ENCODE data around the gene BOD1. TPM values are rescaled to one million over a fixed set of nuclear protein-coding genes. Genes with fewer than 3 reads are reported as not detected.
A peak's percentile ranks its signal among the peaks of the same experiment; 100 is the strongest.

BOD1 gene
- total RNA-seq, 1 experiment from 2014 or later: 78.2 TPM

DNA sequence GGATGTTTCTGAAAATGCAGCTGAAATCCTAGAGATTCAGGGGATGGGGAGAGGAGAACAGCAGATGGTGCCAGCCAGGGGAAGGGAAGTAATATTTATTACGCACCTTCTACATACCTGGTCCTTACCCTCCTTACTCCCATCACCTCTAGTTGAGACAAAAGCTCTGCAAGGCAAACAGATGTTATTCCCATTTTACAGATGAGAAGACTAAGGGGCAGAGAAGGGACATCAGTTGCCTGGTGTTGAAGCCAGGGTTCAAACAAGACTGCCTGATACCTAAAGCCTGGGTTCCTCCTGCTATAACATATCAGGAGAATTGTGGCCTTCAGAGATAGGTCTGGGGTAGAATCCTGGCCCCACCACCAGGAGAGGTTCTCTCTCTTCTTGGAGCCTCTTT is 7.3 kb upstream of the BOD1 start:
- in situ Hi-C loops (cut with HindIII; ENCODE audit: low pct_unique_long_range_greater_than_20kb, low sequenced_read_pairs): no loop called here

DNA sequence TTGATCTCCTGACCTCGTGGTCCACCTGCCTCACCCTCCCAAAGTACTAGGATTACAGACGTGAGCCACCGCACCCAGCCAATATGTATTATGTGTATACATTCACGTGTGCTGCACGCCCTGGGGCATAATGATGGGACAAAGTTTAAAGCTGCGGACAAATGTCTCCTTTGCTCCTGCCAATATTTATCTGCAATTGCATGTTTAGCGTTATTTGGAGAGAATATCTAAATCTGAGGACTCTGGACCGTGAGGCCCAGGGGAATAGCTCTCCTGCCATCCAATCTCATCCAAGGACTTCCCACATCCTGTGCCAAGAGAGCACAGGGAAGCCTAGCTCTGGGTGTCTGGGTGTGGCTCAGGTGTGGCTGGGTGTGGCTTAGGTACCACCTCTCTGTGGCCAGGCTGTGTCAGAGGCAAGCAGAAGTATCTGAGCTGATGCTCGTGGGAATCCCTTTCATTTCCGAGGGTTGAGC is 6.9 kb upstream of the BOD1 start:
- no peak for DNase-seq (ENCODE audit: low read depth)
- in situ Hi-C loops (cut with HindIII; ENCODE audit: low pct_unique_long_range_greater_than_20kb, low sequenced_read_pairs): no loop called here

More for the DNA sequence above, 7.3 kb upstream of the BOD1 start:
- no peak for DNase-seq (ENCODE audit: low read depth)

DNA sequence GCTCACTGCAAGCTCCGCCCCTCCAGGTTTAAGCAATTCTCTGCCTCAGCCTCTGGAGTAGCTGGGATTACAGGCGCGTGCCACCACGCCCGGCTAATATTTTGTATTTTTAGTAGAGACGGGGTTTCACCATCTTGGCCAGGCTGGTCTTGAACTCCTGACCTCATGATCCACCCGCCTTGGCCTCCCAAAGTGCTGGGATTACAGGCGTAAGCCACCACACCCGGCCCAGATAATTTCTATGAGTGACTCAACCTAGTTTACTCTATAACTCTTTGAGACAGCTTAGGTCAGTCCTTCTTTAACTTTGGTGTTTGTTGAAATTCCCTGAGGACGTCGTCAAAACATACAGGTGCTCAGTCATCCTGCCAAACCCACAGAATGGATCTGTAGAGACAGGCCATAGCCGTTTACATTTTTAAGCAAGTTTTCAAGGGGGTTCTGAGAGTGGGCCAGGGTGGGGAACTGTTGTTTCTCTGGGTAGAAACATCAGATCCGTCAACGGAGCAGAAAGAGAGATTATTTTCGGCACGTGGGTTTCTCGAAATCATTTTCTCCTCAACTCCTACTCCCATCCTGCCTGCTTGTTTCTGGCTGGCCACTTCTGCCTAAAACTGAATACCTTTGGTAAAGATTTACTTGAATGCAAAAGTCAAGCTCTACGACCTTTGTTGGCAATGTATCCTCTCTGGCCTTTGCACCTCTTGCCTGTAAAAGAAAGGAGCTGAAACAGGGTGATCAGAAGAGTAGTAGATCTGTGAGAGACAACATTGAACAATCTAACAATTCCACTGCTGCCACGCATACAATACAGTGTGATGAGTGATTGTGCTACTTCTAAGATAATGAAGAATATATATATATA is 6.0 kb upstream of the BOD1 start:
- in situ Hi-C loops (cut with HindIII; ENCODE audit: low pct_unique_long_range_greater_than_20kb, low sequenced_read_pairs): no loop called here
- no peak for DNase-seq (ENCODE audit: low read depth)

- in situ Hi-C loops (cut with HindIII; ENCODE audit: low pct_unique_long_range_greater_than_20kb, low sequenced_read_pairs): no loop called here
- DNase-seq (ENCODE audit: low read depth): no peak
These were observed 4.3 kb upstream of the BOD1 start for GRCh38 chr5:173620784-173621183.

DNA sequence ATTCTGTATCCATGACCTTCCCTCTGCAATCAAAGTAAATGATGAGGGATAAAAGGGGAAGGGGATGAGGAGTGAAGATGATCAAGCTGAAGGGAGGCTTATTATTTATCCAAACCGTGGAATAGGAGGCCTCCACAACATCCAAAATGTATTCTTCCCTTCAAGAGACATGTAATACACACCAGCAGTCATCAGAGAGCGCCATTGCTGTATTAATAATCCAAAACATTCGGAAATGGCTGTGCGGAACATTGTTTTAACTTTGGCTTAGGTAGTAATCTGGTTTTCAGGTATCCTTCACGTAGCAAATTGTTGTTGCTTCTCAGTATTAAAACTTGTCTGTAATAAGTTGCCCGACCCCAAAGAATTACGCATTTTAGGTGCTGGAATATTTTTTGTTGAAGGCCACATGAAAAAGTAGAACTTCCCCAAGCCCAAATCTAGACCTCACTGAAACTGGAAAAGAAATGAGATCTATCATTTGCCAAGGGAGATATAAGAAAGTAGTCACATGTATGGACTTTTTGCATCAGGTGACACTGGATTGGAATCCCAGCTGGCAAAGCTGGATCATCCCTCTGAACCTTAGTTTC is 2.6 kb upstream of the BOD1 start:
- peak; percentile 61 for DNase-seq (ENCODE audit: low read depth)
- in situ Hi-C loops (cut with HindIII; ENCODE audit: low pct_unique_long_range_greater_than_20kb, low sequenced_read_pairs): no loop called here

DNA sequence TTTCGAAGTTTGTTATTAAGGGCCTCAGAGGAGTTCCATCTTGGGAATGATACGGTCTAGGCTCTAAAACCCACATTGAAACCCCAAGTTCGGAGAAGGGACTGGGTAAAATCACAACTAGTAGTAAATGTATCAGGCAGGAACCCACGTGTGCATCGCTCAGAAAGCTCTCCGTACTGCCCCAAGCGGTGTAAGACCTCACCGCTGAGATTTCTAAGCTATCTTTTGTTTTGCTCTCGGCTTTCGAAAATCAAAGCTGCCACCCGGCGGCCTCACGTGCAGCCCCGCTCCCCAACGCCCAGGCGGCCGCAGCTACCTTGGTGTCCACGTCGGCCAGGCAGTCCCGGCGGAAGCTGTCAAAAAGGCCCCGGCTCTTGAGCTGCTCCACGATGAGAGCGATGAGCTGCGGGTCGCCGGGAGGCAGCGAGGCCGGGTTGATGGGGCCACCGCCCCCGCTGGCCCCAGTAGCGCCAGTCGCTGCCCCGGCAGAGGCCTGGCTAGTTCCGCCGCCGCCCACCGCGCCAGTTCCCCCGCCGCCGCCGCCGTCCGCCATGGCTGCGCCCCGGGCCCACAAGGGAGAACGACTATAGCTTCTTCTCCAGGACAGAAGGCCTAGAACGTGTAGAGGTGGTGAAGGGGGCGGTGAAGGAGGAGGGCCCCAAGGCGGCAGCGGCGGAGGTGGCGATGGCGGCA is 420 bp downstream of the BOD1 start:
- in situ Hi-C loops (cut with HindIII; ENCODE audit: low pct_unique_long_range_greater_than_20kb, low sequenced_read_pairs): no loop called here
- DNase-seq (ENCODE audit: low read depth): peak; percentile 75

DNA sequence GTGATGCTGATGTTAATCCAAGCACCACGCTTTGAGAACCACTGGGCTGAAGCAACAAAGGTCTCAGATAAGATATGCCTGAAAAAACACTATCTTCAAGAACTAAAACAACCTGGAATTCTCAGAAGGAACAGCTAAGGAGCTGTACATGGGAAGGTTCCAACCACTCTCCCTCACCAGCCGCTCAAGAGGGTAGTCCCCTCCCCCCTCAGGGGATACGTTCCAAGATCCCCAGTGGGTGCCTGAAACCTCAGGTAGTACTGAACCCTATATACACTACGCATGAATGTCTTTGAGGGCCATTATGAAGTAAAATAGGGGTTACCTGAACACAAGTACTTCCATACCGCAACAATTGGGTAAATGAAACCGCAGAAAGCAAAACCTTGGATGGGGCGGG is 1.9 kb downstream of the BOD1 start:
- in situ Hi-C loops (cut with HindIII; ENCODE audit: low pct_unique_long_range_greater_than_20kb, low sequenced_read_pairs): no loop called here
- no peak for DNase-seq (ENCODE audit: low read depth)

DNA sequence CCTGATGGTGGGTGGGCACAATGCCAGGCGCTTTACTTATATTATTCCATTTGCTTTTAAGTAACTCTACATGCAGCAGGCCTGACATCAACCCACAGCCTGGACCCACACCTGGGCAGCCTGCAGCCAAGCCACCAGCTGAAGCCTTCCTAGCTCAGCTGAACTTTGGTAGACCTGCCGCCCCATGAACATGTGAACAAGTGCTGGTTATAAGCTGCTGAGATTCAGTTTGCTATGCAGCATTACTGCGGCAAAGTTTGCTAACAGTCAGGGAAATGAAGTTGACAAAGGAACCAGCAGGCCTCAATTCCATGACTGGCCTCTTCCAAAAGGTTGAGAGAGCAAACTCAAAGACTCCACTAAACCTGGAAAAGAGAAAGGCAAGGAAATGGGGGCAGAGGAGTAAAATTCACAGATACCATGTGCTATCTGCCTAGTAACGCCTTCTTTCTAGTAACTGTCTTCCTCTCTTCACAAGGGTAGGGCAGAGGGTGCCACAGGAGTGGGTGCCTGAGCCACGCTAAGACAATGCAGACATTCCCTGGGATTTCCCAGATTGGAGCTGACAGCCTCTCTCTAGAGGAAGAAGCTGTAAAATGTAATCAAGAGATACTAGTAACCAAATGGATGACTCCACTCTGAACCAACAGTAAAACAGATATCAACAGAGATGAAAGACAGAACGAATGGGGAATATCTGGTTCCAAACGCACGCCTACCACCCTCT is 2.9 kb downstream of the BOD1 start:
- no peak for DNase-seq (ENCODE audit: low read depth)
- in situ Hi-C loops (cut with HindIII; ENCODE audit: low pct_unique_long_range_greater_than_20kb, low sequenced_read_pairs): no loop called here

- in situ Hi-C loops (cut with HindIII; ENCODE audit: low pct_unique_long_range_greater_than_20kb, low sequenced_read_pairs): no loop called here
- no peak for DNase-seq (ENCODE audit: low read depth)
These were observed 3.5 kb downstream of the BOD1 start for GRCh38 chr5:173612948-173613347.

DNA sequence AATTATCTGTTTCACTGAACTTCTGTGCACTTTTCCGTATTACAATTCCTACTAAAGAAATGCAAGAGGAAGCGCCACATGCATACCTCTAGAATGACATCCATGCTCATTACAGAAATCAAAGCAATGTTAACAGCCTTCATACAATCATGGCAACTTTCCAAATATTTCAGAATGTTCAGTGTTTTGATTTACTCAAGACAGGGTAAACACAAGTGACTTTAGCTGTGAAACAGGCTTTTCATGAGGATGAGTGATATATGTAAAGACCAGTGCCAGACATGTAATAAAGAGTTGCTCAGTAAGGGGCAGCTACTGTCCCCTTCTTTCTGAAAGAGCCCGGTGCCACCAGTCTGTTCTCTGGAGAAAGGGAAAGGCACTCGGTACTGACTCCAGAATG is 4.7 kb downstream of the BOD1 start:
- no peak for DNase-seq (ENCODE audit: low read depth)
- in situ Hi-C loops (cut with HindIII; ENCODE audit: low pct_unique_long_range_greater_than_20kb, low sequenced_read_pairs): no loop called here

DNA sequence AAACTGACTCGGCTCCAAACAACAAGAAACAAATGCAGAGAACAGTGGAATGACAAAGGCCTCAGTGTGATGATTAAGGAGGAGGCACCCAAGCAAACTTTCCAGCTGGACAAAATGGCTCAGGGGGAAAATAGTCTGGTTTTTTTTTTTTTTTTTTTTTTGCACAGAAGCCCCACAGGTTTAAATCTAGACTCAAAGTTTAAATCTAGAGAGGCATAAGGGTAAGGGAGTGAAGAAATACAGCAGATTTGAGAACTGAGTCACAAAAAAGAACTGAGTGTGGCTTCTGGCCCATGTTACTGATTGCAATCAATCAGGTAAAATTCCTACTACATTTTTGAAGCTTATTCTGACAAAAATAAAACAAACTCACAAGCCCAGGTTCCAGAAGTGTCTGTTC is 12.3 kb downstream of the BOD1 start:
- in situ Hi-C loops (cut with HindIII; ENCODE audit: low pct_unique_long_range_greater_than_20kb, low sequenced_read_pairs): no loop called here
- no peak for DNase-seq (ENCODE audit: low read depth)

DNA sequence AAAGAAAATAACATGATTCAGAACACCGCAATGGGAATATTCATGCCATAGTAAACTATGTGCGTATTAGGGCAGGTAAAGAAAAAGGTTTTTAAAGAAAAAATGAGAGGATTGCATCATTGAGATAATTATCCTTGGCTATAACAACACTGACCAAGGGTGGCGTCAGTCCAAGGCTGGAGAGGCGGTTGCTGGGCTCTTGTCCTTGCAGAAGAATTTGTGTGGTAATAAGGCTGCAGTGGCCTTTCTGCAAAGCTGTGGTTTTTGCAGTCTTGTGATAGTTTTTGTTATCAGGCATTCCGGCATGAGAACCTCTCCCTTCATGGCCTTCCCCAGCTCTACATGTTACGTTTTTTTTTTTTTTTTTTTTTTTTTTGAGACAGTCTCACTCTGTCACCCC is 14.0 kb downstream of the BOD1 start:
- in situ Hi-C loops (cut with HindIII; ENCODE audit: low pct_unique_long_range_greater_than_20kb, low sequenced_read_pairs): no loop called here
- no peak for DNase-seq (ENCODE audit: low read depth)

GRCh38 chr5:173598686-173599085 is 17.8 kb downstream of the BOD1 start:
- in situ Hi-C loops (cut with HindIII; ENCODE audit: low pct_unique_long_range_greater_than_20kb, low sequenced_read_pairs): no loop called here
- no peak for DNase-seq (ENCODE audit: low read depth)

DNA sequence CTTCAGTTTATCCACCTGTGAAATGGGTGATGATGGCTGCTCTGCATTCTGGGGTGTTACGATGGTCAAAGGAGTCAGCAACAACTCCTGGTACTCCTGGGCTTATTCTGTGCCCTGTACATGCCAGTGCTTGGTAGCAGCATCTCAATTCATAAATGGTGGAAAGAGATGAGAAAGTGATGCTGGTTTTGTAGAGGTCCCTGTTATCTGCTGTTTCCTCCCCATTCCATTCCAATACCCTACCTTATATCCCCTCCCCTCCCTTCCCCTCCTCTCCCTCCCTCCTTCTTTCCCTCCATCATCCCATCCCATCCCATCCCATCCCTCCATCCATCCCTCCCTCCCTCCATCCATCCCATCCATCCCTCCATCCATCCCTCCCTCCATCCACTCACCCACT is 19.1 kb downstream of the BOD1 start:
- in situ Hi-C loops (cut with HindIII; ENCODE audit: low pct_unique_long_range_greater_than_20kb, low sequenced_read_pairs): no loop called here
- DNase-seq (ENCODE audit: low read depth): no peak

GRCh38 chr5:173595841-173596240 is 20.6 kb downstream of the BOD1 start:
- in situ Hi-C loops (cut with HindIII; ENCODE audit: low pct_unique_long_range_greater_than_20kb, low sequenced_read_pairs): no loop called here
- DNase-seq (ENCODE audit: low read depth): no peak

GRCh38 chr5:173594061-173594460 is 22.4 kb downstream of the BOD1 start:
- in situ Hi-C loops (cut with HindIII; ENCODE audit: low pct_unique_long_range_greater_than_20kb, low sequenced_read_pairs): no loop called here
- DNase-seq (ENCODE audit: low read depth): no peak

GRCh38 chr5:173592050-173592669 is 24.3 kb downstream of the BOD1 start:
- peak; percentile 35 for DNase-seq (ENCODE audit: low read depth)
- in situ Hi-C loops (cut with HindIII; ENCODE audit: low pct_unique_long_range_greater_than_20kb, low sequenced_read_pairs): no loop called here

DNA sequence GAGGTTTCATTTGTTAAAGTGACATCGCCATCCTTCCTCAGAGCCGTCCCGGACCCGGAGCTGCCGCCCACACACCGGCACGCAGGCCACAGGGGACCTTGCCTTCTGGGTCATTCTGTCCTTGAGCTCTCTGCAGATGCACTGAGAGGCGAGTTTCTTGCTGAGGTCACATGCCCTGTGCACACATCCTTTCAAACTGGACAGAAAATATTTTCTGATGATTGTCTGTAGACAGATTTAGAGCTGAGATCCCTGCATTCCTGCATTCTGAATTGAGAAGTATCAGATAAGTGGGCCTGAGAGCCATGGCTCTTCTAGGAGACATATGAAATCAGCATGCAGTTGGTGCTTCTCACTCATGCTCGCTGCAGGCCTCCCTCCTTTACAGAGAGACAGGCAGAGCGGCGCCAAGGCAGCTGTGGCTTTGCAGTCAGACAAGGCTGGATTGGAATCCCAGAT is 25.4 kb downstream of the BOD1 start:
- in situ Hi-C loops (cut with HindIII; ENCODE audit: low pct_unique_long_range_greater_than_20kb, low sequenced_read_pairs): no loop called here
- DNase-seq (ENCODE audit: low read depth): no peak

All from Caki2 (cell line).